ENCODE data around the gene IL20. TPM values are rescaled to one million over a fixed set of nuclear protein-coding genes. Genes with fewer than 3 reads are reported as not detected.
A peak's percentile ranks its signal among the peaks of the same experiment; 100 is the strongest.

The IL20 gene
- total and polyA plus RNA-seq, 10 of the 15 experiments (the other 5 are each of a cell fraction or from before 2014, with no cell fraction given) = 0.08 to 0.13 TPM; not detected in 8

DNA sequence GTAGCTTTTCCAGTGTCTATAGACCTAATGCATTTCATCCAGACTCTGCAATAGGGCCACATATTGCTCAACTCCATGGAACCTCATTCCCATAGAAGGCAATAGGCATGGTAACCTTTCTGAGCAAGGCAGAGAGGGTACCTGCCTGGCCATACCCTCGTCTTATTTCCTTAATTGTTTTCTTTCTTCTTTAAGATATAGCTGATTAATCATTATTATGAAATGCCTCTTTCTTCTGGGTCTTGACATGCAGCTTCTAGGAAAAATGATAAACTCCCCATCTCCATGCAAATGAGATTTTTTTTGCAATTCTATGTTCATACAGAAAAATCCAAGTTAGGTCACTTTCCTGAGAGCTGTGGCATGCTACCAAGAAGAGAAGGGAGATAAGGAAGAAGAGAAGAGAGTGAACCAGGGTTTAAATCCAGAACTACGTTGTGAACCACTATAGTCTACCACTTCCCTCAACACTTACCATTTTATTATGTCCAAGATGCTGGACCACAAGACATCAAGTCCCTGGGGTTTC, 33.0 kb upstream of the IL20 start:
- Histone ChIP-seq H3K9ac (ENCODE audit: control insufficient read depth, insufficient read depth, low read length) (no peak overlapping the region), H3K9me3 (replicated peaks; ENCODE audit: control insufficient read depth, insufficient read depth, low read length) (no peaks in the 10 kb centered on the region), H3K27me3 (replicated peaks in 1 of 2; ENCODE audit: control insufficient read depth in 2 of 2, insufficient read depth in 2 of 2, low read length in 1 of 2) (no peaks in the 10 kb centered on the region; a peak in 1 of 4 replicates), H3K4me2 (ENCODE audit: control insufficient read depth, insufficient read depth) (peak overlapping the region; percentile 57; the same call in 1 of the 2 replicates), H4K20me1 (ENCODE audit: control insufficient read depth, insufficient read depth) (no peaks in the 10 kb centered on the region), H3K27ac (ENCODE audit: control insufficient read depth, insufficient read depth) (no peak overlapping the region), H2AFZ (ENCODE audit: control insufficient read depth, low read depth, low read length) (no peak overlapping the region), H3K4me1 (ENCODE audit: control insufficient read depth, insufficient read depth, low read length) (peaks cover 45% of the 10 kb centered on the region), H3K36me3 (ENCODE audit: control insufficient read depth in 2 of 2, insufficient read depth in 2 of 2, low read length in 1 of 2) (no peaks in the 10 kb centered on the region), H3K79me2 (ENCODE audit: control insufficient read depth, insufficient read depth, low read length) (no peaks in the 10 kb centered on the region), H3K4me3 (no peak overlapping the region)
- intact Hi-C loops (cut with micrococcal nuclease; ENCODE audit: unreplicated experiment) (no loop called here), in situ Hi-C loops (cut with MboI) (no loop called here)
- TF ChIP-seq IRF5 (IDR thresholded peaks at IDR 0.05; ENCODE audit: borderline replicate concordance) (no peak), TCF3 (IDR thresholded peaks at IDR 0.05; ENCODE audit: borderline replicate concordance, insufficient read depth, low read depth, low read length) (no peak), RFX5 (IDR thresholded peaks at IDR 0.05; ENCODE audit: low read depth, low read length) (no peak), SUPT20H (IDR thresholded peaks at IDR 0.05; ENCODE audit: borderline replicate concordance, control insufficient read depth, low read depth, low read length) (no peak), ZNF384 (IDR thresholded peaks at IDR 0.05; ENCODE audit: borderline replicate concordance, low read depth, low read length) (no peak), MEF2A (IDR thresholded peaks at IDR 0.05; ENCODE audit: insufficient read depth, low read depth, low read length) (no peak), TCF12 (IDR thresholded peaks at IDR 0.05; ENCODE audit: low read depth, low read length) (no peak), KLF5 (IDR thresholded peaks at IDR 0.05; ENCODE audit: partially characterized antibody) (no peak), ETV6 (conservative IDR thresholded peaks at IDR 0.05 in 1 of 2, IDR thresholded peaks at IDR 0.05 in 1 of 2; ENCODE audit: borderline replicate concordance in 1 of 2, low read depth in 1 of 2) (no peak), BRCA1 (IDR thresholded peaks at IDR 0.05; ENCODE audit: low read depth, low read length) (no peak), HCFC1 (IDR thresholded peaks at IDR 0.05; ENCODE audit: low read length) (no peak)
- TF ChIP-seq, protein P1, sequence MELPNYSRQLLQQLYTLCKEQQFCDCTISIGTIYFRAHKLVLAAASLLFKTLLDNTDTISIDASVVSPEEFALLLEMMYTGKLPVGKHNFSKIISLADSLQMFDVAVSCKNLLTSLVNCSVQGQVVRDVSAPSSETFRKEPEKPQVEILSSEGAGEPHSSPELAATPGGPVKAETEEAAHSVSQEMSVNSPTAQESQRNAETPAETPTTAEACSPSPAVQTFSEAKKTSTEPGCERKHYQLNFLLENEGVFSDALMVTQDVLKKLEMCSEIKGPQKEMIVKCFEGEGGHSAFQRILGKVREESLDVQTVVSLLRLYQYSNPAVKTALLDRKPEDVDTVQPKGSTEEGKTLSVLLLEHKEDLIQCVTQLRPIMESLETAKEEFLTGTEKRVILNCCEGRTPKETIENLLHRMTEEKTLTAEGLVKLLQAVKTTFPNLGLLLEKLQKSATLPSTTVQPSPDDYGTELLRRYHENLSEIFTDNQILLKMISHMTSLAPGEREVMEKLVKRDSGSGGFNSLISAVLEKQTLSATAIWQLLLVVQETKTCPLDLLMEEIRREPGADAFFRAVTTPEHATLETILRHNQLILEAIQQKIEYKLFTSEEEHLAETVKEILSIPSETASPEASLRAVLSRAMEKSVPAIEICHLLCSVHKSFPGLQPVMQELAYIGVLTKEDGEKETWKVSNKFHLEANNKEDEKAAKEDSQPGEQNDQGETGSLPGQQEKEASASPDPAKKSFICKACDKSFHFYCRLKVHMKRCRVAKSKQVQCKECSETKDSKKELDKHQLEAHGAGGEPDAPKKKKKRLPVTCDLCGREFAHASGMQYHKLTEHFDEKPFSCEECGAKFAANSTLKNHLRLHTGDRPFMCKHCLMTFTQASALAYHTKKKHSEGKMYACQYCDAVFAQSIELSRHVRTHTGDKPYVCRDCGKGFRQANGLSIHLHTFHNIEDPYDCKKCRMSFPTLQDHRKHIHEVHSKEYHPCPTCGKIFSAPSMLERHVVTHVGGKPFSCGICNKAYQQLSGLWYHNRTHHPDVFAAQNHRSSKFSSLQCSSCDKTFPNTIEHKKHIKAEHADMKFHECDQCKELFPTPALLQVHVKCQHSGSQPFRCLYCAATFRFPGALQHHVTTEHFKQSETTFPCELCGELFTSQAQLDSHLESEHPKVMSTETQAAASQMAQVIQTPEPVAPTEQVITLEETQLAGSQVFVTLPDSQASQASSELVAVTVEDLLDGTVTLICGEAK (IDR thresholded peaks at IDR 0.05; ENCODE audit: borderline replicate concordance) = no peak
- TF ChIP-seq, protein P2, sequence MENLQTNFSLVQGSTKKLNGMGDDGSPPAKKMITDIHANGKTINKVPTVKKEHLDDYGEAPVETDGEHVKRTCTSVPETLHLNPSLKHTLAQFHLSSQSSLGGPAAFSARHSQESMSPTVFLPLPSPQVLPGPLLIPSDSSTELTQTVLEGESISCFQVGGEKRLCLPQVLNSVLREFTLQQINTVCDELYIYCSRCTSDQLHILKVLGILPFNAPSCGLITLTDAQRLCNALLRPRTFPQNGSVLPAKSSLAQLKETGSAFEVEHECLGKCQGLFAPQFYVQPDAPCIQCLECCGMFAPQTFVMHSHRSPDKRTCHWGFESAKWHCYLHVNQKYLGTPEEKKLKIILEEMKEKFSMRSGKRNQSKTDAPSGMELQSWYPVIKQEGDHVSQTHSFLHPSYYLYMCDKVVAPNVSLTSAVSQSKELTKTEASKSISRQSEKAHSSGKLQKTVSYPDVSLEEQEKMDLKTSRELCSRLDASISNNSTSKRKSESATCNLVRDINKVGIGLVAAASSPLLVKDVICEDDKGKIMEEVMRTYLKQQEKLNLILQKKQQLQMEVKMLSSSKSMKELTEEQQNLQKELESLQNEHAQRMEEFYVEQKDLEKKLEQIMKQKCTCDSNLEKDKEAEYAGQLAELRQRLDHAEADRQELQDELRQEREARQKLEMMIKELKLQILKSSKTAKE (IDR thresholded peaks at IDR 0.05; ENCODE audit: low read depth, poor library complexity, severe bottlenecking) = no peak
- no TSS peak for BruUV-seq (replicated peaks)
- FAIRE-seq (no peak), DNase-seq (ENCODE audit: low read depth, low spot score) (no peak), ATAC-seq (no peak)
- ChIA-PET POLR2A (interaction anchor here (1.3 kb wide), 1 partner anchor 93 kb away, joined by 3 read pairs; no protein-coding TSS in a partner anchor), SMC1A (ENCODE audit: uncharacterized antibody, unreplicated experiment) (interaction anchor here (0.6 to 3.3 kb wide), 23 partner anchors 9 to 203 kb away, joined by 3 to 20 read pairs (median 4); partner anchors contain the start of gene DYRK3), RAD21 (ENCODE audit: unreplicated experiment) (interaction anchor here (0.9 to 3.5 kb wide), 11 partner anchors 12 to 197 kb away, joined by 3 to 12 read pairs (median 4); partner anchors contain the start of genes DYRK3 and IL10), CTCF (interaction anchor here (0.9 to 3.9 kb wide), 17 partner anchors 9 to 225 kb away, joined by 3 to 23 read pairs (median 5); partner anchors contain the start of genes IL19 and IL20)
- 57% methylated on average over 2 of the region's 2 CpGs for WGBS (ENCODE audit: insufficient coverage, insufficient replicate concordance, low lambda C conversion rate, missing lambda C conversion rate)

Data from GM12878 (cell line).